Measurements from ENCODE around the gene FLOT2.
"Not testable (repeated sequence)": the region's sequence is repeated elsewhere in the genome, so short reads cannot be mapped to it uniquely, and the experiment has no call there.

Gene FLOT2

DNA sequence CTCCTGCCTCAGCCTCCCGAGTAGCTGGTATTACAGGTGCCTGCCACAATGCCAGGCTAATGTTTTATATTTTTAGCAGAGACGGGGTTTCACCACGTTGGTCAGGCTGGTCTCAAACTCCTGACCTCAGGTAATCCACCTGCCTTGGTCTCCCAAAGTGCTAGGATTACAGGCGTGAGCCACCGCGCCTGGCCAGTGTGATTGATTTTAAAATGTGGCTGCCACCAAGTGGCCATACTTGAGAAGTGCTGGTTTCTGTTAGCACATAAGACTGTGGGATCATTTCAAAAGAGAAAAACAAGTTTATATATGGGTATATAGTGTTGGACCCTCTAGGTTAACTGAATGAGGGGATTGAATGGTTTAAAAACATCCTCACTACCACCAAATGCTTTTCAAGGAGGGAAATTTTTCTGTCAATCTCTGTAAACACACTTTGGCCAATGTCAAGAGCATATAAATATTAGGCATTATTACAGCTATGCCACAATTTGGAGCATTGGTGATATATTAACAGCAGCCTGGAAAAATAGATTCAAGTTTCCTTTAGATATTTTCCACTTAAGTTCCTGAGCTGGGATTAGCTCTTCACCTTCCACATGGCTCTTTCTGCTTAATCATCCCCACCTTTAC, 18.9 kb upstream of the FLOT2 start:
- DNase-seq: no peak

DNA sequence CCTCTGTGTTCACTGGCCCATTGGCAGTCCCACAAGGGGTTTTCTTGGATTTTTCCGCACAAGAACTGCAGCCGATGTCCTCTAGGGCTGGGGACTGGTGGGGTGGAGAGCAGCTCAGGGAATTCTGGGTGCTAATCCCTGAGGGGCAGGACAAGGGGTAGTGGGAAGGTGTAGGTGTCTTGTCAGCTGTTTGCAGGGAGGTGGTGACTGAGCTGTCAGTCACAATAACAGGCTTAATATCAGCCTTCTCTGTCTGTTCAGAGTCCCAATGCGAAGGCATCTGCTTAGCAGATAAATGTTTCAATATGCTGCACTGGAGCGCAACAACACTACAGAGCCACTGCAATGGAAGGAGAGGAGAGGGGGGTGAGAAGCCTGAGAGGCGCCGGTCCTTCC, 15.4 kb upstream of the FLOT2 start:
- no peak for DNase-seq

DNA sequence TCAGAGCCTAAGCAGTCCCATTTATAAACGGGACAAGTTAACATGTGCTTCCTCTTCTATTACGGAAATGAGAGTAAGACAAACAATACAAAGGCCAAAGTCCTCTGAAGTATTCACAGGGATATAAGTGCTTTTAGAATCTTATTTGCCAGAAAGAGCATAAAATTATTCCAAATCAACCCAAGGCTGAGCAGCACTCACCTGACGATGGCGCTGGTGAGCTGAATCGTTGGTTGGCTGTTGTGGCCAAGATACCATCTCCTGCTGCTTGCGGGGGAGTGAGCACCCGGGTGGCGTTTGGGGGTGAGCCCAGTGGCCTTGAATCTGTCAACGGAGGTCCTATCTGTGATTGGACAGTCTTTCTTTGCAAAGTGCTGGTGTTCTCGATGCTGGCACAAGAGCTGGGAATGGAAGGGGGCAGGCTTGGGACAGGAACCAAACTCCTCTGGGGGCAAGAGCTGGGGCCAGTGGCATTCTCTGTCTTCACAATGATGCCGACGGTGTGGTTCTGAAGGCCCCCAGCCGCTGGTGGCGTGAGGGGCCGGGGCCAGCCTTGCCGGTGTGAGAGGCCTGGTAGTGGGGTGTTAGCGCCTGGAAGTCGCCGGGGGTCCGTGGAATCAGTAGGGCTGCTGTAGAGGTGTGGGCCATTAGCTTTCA, 14.9 kb upstream of the FLOT2 start:
- no peak for DNase-seq

DNA sequence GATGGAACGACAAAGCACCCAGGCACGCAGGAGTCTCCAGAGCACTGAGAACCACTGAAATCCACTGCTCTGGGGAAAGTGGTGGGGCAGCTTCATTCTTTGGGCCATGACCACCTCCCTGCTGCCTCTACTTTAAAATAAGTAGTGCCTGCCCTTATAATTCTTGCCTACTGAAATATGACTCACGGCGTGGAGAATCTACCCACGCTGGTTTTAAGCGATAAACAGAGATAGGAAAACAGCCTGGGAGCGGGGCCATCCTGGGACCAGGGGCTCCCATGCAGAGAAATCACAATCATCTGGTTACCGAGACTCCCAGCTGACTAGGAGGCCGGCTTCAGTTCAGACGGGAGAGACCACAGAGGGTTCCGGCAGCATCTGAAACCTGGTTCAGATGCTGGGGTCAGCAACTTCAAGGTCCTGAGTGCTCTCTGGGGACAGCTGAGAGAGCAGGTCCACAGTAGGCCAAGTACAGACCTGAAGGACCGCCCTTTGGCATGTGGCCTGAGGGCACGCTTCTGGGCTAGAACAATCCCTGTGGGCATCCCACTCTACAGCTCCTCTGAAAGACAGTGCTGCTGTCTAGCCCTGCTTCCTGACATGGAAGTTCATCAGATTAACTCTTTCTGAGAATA, 14.0 kb upstream of the FLOT2 start:
- no peak for DNase-seq

DNA sequence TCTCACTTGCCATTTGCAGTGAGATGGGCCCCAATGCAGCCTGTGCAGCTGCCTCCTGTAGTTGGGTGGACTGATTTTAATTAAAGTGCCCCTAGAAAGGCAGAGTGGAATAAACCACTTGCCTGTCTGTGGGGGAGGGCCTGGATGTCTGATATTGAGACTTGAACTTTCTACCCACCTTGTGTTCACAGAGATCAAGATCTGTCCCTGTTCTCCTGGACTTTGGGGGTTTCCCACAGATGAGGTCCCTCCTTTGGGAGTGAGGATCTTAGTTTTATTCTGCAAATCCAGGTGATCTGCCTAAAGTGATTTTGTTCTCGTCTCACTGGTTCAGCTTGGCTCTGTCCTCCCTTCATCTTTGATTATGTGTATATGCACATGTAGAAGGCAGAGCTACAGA, 13.0 kb upstream of the FLOT2 start:
- no peak for DNase-seq

DNA sequence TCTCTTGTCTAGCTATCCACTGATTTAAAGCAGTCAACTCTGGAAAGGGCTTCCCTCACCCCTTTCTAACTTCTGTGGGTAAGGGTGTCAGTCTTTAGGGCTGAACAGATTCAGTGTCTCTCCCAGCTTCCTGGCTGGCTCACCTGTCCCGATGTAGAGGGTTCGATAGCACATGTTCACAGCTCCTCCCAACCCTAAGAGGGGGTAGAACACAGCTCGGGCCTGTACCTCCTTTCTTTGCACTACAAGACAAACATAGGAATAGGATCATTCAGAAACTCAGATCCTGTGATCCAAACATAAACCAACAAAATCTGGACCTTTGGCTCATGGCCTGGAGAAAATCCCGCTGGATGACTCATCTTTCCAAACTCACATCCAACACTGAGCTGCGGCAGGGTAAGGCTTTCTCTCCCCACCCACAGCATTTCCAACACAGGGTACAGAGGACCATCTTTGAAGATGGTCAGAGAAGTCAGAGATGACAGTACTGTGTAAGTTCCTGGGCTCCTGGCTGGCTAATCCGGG, 11.2 kb upstream of the FLOT2 start:
- no peak for DNase-seq

DNA sequence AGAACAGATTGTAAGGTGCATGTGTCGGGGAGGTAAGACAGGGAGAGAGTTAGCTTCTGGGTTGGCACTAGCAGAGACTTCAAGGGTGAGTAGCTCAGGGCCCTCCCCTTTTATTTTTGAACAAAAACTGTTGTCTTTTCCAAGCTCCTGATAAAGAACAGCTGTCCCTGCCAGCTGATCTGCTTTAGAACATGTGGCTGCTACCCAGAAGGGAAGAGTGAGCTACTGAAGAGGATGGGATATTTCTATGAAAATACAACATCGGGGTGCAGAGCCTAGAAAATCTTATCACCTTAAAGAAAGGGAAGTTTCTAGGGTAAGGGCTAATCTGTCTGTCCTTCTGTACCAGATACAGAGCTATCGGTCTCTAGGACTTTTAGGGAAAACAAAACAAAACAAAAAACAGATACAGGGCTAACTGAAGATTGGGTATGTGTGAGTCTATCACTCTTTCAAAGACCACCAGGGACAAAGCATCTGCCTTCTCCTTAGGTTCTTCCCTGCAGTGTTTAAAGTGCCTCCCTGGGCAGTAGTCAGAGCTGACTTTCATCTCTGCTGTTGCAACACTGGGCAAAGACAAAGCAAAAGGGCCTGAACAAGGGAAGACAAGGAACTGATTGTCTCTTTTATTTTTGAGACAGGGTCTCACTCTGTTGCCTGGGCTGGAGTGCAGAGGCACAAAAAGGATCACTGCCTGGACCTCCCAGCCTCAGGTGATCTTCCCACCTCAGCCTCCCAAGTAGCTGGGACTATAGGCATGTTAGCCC, 10.4 kb upstream of the FLOT2 start:
- DNase-seq: no peak

DNA sequence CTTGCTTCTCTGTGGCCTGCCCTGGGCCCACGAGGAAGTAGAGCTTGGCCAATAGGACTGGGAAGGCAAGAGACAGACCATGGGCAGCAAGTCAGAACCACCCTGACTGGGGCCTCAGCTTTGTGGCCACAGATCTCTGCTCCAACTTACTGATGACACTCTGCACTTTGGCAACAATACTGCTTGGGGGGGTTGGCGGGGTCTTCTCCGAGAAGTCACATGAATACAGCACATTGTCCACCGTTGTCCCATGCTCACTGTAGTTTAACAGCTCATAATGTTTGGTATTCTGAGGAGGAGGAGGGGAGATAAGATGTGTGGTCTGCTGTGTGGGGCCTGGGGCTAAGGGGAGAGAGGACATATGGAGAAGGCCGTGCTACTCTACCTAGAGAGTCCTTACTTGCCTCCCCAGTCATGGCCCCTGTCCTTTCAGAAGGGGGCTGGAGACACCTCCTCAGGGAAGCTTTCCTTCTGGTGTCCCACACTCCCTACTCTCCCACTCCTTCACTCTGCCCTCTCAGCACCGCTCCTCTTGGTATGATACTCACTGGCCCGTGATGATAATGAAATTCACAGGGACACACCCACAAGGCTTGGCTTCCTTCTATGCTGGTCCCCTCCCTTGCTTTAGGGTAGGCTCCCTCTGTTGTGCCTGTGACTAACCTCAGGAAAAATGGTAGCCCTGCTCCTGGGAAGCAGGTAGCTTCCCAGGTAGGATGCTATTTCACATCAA, 9.3 kb upstream of the FLOT2 start:
- no peak for DNase-seq

DNA sequence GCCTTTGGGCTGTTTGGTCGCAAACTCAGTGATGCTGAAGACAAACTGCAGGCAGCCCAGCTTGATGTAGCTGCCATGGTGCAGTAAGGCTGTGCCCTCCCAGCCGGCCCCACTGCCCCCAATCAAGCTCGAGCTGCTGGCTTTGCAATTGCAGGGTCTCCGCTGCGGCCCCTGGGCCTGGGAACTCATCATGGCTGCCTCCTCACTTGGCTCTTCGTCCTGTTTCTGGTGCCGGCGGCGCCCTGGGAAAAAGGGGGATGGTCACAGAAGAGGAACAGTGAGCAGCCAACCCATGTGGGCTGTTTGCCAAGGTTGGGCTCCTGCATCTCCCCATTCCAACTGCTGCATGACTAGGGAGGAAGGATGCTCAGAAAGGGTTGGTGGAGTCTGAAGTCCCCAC, 8.7 kb upstream of the FLOT2 start:
- no peak for DNase-seq

DNA sequence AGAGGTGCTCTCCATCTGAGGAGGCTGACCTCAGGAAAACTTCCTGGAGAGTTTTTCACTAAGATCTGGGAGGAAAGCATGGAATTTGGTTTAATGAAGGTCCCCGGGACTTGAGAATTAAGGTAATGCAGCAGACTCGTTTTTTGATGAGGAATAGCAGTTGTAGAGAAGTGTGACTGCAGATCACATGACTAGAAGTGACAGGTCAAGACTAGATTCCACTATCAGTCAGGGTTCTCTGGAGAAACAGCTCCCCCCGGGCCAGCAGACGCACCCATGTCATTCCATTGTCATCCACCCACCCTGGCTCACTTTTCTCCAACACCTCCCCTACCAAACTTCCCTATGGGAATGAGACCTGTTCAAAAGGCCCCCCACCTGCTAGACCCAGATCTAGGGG, 7.3 kb upstream of the FLOT2 start:
- DNase-seq: no peak

DNA sequence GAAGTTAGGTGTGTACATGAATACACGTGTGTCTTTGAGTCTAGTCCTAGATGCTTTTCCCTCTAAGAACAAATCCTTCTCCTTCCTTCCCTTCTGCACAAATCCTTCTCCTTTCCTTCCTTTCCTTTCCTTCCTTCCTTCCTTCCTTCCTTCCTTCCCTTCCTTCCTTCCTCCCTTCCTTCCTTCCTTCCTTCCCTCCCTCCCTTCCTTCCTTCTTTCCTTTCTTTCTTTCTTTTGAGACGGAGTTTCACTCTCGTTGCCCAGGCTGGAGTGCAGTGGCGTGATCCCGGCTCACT, 6.0 kb upstream of the FLOT2 start:
- DNase-seq: not testable (repeated sequence)

DNA sequence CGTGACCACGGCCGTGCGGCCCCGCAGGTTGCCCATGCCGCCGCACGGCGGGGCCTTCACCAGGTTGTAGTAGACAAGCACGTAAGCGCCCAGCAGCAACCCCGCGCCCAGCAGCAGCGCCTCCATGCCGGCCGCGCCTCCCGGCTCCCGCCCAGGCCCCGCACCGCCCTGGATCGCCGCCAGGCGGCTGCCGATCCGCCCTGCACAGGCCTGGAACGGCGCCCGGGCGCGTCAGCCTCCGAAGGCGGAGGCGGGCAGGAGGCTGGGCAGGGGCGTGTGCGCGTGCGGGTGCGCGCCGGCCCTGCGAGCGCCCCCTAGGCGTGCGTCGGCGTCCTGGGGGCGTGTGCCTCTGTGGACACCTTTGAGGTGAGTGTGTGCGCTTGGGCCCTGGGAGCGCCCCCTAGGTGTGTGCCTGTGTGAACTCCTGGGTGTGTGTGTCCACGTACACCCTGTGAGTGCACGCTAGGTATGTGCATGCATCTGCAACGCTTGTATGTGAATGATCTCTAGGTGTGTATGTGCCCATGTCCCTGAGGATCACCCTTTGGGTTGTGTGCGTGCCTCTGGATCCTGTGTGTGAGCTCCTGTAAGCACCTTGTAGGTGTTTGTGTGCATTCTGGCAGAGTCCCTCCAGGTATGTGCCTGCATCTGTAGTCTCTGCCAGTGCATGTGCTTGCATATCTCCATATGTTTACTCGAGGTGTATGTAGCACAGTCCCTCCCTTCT, 5.4 kb upstream of the FLOT2 start, which contains the start of gene DHRS13:
Gene DHRS13, minus strand, starts transcription at position 261 of the 727 bp plus-strand sequence. Its CDS starts 135 bp downstream, at position 126.
- DNase-seq: peak; percentile 93

DNA sequence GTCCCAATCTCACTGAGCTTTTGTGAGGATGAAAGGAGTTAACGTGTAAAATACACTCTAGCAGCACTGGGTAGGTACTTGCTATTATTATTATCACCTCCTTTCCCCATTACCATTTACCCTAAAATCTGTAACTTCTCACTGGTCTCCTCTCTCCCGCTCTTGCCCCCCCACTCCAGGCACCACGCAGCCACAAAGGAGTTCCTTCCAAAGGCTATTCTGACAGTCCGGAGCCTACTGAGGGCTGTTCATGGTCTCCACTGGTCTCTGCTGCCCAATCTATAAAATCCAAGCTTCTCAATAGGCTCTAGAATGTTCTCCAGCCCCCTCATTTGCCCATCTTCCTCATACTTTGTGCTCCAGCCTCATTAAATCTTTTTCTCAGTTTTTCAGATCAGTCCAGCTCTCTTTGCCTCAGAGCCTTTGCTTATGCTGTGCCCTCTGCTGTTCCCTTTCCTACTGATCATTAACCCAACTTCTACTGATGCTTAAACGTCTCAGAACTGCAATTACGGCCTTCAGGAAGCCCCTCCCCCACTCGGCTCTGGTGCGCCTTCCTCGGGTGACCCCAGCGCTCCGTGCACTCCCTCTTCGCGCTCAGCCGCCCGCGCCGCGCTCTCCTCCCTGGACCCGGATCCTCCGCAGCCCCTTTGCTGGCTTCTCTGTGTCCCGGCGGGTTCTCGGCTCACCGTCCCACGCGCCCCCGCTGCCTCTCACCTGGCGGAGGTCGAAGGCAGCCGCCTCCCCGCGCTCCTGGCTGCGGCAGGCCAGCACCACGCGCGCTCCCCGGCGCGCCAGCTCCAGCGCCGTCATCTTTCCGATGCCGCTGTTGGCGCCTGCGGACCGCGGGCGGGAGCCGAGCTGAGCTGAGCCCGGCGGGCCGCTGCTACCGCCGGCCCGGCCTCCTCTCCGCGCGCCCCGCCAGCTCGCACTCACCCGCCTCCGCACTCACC, 4.6 kb upstream of the FLOT2 start:
- peak; percentile 54 for DNase-seq

DNA sequence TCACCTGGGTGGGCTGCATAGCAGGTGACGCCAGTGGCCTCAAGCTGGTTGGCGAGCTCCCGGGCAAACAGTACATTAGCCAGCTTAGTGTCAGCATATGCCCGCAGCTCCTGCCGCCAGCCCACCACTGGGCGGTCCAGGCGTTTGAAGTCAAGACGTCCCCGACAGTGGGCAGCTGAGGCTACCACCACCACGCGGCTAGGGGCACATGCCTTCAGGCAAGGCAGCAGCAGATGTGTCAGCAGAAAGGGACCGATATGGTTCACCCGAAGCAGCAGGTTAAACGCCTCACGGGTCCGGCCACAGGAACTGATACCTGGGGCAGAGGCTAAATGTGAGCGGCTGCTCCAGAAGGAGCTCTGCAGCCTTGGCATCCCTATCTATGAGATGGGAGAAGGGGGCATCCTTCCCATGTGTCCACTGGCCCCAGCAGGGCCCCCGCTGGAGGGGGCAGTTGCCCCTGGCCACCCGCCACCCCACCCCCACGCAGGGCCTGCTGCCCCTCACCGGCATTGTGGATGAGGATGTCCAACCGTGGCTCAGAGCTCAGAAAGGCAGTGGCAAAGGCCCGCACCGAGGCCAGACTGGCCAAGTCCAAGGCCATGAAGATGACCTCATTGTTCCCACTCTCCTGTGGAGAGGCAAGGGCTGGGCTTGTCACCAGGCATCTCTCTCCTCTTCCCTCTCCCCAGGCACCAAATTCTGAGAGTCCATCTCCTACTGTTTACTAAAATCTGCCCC, 3.6 kb upstream of the FLOT2 start:
- no peak for DNase-seq

DNA sequence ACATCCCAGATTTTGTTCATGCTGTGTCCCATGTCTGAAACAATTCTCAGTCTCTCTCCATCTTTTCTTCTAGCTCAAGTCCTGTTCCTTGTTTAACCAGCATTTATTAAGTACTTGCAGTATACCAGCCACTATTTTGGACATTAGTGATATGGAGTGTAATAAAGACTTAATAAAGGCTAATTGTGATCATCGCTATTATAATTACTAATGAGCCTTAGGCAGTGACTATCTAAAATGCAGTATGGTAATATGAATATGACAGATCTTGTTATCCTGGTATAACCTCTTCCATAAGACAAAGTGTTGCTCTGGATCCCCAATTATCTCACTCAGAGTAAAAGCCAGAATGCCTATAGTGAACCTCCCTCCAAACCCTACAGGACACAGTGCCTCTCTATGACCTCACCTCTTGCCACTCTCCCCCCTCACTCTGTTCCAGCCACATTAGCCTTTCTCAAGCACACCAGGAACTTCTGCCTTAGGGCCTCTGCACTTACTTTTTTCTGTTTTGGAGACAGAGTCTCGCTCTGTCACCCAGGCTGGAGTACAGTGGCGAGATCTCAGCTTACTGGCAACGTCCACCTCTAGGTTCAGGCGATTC, 1.8 kb upstream of the FLOT2 start:
- no peak for DNase-seq

DNA sequence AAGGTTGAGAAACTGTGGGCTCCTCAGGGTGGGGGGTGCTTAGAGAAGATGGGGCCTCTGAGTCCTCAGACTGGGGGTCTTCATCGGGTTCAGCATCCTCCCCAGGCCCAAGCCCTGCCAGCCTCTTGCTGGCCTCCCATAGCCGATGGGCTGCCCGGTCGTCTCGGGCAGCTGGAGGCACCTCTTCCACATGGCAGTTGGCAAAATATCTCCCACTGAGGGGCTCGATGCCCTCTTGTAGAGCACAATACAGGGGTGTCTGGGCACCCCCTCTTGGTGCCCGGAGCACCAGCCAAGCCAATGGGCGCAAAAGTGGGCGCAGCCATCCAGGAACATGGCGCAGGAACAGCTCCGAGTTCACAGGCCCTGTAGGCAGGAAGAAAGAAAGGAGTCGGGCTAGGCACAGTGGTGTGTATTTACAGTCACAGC, 1.0 kb upstream of the FLOT2 start:
- DNase-seq: no peak

DNA sequence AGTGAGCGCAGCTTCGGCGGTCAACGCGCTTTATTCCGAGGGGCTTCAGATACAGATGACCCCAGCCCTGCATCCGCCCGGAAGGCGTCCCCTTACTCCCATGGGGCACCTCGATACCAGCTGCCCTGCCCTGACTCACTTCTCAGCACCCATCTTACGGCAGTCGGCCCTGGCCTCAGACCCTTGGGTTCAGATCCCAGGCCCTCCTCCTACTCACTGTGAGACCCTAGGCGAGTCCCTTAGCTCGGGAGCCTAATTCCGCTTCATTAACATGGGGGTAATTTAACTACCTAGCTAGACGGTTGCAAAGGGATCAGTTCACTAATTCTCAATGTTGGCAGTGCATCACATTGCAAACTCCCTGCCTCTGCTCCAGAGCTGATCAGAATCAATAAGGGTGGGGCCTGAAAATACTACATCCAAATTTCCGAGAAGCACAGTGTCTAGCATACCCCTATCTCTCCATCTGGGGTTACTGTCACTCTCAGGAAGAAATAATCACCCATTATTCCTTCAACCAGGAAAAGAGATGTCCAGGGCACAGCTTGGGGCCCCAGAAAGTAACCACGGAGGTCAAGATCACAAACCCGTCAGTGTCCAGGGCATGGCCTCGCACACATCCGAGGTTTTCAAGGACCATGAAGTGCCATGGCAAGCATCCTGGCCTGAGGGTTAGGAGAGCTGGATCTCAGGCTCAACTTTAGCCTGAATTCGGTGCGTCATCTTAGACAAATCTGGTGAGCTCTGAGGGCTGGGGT, 415 bp upstream of the FLOT2 start:
- DNase-seq: no peak

DNA sequence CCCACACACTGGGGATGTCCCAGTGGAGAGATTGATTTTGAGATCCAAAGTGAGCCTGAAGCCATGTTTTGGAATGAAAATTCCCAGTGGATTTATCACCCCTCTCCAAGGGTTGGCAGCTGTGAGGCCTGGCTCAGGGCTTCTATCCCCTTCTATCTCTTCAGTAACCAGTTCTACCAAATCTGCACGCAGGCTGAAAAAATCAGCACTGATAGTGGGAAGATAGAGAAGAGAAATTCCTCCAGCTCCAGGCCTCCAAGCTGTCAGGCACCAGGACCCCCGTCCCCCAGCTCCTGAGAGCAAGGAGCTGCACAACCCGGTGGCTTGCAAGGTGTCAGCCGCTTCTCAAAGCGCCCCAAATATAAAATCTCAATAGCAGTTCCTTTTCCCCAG, 1.0 kb downstream of the FLOT2 start:
- DNase-seq: no peak
